T-helper 2 cell (primary cell): Measurements from ENCODE around the gene SEMA3F.

Experiments
- DNase-seq, 5 experiments: peaks; one replicate each; pipeline versions ENCODE4 v3.0.0 to v3.0.0-alpha.2; 2012 to 2022

Gene SEMA3F

DNA sequence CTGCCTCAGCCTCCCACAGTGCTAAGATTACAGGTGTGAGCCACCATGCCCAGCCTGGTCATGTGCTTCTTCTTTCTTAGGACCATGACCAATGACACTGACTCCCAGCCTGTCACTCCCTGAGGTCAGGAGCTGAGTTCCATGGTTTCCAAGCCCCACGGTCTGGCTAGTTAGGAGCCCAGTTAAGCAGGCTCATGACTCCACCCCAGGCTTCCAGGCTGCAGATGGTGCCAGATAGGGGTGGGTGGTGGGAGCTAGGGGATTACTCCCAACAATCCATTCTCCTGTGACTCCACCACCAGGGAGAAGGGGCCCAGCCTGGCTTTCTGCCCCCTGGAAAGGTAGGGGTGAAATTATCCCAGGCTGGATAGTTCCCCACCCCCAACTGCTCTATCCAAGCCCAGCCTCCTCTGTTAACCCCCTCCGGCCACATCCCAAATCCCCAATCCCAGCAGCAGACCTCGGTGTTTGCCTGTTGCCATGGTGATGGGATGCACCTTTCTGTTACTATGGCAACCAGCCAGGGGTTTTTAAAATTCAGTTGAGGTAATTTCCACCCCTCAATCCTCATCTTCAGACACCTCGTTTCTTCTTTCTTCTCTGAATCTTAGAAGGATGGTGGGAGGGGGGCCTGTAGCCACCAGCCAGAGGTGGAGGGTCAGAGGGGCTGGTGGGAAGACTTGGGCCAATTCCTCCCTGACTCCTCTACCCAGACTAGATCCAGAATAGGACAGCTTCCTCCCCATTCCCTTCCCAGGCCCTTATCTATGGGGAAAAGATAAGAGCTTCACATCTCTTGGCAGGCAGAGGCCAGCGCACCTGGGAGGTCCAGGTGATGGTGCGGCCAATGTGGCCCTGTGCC lies 22.5 kb upstream of the SEMA3F start:
- DNase-seq, result no peak

DNA sequence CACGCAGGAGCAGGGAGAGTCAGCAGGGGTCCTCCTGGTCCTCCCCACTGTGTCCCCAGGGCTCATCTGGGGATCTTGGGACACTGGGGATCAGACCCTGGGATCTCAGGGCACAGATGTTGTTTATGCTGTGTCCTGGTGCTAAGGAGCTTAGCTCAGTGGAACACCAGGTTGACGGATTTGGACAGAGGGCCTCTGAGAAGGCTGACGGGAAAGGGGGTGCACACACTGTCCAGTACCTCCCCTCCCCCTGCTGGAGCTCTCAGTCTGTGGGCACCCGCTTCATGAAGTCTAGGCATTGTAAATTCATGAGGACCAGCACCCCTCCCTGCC lies 21.9 kb upstream of the SEMA3F start:
- no peak for DNase-seq

DNA sequence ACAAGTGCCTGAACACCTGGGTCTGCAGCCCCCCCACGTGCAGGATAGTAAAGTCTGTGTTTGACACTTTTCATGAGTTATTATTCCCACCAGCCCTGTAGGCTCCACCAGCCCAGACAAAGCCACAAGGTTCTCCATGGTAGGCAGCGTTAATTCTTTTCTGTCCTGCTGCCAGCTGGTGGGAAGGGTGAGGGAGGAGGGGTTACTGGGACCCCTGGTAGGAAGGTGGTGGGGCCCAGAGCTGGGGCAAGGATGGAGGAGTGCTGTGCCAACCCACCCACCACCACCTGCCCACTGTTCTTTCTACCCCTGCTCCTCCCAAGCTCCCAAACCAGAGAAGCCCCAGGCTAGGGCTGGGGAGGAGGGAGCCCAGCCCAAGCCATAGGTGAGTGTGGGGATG lies 20.8 kb upstream of the SEMA3F start:
- DNase-seq, result no peak

DNA sequence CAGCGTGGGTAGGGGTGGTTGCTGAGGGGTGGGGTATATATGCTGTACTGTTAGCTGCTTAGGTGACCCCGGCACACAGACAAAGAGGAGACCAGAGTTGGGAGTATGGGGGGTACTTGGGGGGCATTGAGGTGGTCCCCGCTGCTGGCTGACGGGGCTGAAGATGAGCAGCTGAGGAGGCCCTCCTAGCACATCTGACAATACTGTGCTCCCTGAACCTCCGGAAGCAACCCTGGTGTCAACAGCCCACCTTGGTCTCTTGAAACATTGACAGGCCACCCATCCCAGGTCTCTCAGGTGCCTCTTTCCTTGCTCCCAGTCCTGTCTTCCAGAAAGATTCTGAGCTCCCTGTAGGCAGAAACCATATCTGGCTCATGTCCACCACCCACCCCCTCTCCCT lies 19.2 kb upstream of the SEMA3F start:
- DNase-seq, result no peak

DNA sequence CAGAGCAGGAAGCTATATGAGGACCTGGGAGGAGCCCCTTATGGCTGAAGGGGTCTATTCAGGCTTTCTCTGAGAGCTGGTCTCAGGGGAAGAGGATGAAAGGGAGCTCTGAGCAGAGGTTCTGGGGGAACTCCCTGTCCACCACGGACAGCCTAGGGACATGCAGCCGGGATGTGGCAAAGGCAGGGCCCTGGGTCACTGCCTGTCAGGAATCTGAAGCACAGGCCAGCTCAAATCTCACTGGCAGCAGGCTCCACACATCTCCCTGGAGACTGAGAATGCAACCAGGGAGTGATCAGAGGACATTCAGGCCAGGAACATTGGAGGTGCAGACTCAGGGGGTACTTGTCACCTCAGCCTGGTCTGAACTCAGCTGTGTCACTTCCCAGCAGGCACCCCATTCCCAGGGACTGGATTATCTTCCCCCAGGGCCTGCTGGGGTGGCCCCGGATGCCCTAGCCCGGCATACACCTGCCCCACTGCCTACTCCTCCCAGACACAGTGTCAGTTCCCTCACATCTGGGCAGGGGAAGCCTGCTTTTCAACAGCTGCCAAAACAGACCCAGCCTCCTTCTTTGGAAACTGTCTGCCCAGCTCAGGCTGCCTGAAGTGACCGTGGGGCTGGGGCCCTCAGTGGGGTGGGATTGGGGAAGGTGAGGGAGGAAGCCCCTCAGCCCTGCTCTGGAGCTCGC lies 18.3 kb upstream of the SEMA3F start:
- DNase-seq, result no peak

- DNase-seq, result no peak
These were observed 17.6 kb upstream of the SEMA3F start for GRCh38 chr3:50137531-50137930.

GRCh38 chr3:50138266-50139200 lies 16.6 kb upstream of the SEMA3F start:
- DNase-seq, result no peak

DNA sequence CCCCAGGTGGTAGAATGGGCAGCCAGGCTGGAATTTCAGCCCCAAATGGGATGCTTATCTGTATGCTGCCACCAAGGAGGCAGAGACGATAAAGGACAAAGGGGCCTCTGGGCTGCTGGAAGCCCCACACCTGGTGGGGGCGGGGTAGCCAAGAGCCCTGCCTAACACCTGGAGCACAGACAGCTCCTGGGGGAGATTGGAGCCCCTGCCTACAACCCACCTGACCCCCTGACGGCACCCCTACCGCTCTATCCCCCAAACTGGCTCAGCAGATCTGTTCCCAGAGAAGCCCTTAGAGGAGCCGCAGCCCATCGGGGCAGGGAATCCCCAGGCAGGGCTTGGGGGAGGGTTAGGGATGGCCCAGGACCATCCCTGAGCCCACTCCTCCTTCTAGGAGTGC lies 15.8 kb upstream of the SEMA3F start:
- no peak for DNase-seq

DNA sequence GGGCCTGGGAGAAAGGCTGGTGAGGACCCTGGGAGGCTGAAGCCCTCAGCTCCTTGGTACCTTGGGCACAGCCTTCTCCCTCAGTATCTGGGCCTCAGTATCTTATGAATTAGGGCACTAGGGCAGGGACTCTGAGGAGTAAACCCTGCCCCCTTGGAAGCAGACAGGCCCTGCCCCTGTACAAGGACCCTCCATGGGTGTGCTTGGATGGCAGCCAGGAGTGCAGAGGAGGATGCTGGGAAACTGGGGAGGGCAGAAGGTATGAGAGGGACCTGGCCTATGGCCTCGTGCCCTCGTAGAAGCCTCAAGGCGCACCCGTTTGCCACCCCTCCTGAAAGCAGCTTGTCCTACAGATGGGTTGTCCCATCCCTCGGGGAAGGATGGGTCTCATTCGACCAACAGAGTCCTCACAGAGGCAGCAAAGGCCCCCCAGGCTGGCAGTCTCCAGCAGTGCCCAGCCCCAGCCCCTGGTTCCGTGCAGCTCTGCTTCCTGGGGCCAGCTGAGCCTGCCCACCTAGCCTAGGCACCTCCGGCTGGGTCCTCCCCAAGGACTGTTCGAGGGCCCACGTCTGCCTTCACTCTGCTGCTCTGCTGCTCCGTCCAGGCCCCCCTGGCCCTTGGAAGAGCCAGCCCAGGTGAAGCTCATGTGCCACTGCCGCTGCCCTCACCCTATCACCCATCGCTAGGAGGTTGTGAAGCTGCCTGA lies 15.3 kb upstream of the SEMA3F start:
- no peak for DNase-seq

- no peak for DNase-seq
These were observed 14.1 kb upstream of the SEMA3F start for GRCh38 chr3:50140990-50141389.

- DNase-seq, result no peak
These were observed 8.7 kb upstream of the SEMA3F start for GRCh38 chr3:50146316-50146901.

DNA sequence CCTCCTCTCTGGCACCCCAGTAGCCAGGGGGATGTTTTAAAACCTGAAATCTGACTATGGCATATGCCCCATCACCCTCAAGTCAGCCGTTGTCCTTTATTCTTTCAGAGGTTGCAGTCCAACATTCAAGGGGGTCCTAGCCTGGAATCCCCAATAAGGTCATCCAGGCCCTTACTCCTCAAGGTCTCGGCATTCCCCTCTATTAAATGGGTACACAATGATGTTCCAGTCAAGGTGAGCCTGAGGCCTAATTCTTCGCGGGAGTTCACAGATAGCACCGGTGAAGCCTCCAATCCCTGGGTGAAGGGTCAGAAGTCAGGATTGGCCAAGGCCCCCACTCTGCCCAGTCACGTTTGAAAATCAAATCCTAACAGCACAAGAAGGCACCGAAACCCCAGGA lies 8.1 kb upstream of the SEMA3F start:
- no peak for DNase-seq

GRCh38 chr3:50147447-50147846 lies 7.7 kb upstream of the SEMA3F start:
- no peak for DNase-seq

GRCh38 chr3:50147861-50148260 lies 7.3 kb upstream of the SEMA3F start:
- DNase-seq, result no peak

GRCh38 chr3:50150404-50150750 lies 4.7 kb upstream of the SEMA3F start:
- no peak for DNase-seq

GRCh38 chr3:50150863-50151686 lies 4.0 kb upstream of the SEMA3F start:
- no peak for DNase-seq

DNA sequence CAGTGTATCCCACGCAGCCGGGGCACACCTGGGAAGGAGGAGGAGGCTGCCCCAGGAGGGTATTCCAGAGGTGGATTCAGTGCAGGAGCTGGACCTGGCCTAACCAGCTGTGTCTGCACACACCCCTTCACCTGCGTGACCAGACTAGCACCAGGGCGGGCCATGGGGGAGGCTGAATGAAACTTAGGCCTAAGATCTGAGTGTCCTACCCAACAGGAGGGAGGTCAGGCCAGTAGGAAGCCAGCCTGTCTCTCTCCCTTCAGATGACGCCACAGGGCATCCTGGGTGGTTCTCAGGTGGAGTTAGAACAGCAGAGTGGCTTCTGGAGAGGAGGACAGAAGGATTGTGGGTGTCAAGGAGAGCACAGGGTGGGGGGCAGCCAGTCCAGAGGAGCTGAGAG lies 3.4 kb upstream of the SEMA3F start:
- DNase-seq, result no peak

DNA sequence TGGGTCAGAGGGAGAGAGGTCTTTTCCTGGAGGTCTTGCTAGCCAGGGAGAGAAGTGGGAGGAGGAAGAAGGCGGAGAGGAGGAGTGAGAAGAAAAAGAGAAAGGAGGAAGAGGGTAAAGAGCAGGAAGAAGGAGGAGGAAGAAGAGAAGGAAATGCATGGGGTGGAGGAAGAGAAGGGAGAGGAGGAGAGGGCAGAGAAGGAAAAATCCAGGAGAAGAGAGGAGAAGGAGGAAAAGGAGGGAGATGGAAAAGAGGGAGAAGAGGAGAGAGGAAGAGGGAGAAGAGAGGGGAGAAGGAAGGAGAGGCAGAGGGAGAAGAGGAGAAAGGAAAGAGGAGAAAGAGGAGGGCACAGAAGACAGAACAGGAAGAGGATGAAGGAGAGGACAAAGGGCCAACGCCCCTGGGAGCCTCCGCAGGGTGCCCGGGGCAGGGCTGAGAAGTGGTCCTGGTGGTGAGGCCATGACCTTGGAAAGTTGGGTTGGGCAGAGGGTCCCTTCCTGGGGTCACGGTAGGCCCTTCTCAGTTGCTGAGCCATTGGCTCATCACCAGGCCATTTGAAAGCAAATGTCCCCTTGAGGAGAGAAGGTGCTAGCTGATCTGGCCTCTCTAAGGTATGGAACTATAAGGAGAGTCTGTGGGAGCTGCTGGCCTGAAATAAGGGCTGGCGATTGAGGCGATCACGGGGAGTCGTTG lies 1.2 kb upstream of the SEMA3F start:
- no peak for DNase-seq

GRCh38 chr3:50154476-50154839 lies 666 bp upstream of the SEMA3F start:
- no peak for DNase-seq

DNA sequence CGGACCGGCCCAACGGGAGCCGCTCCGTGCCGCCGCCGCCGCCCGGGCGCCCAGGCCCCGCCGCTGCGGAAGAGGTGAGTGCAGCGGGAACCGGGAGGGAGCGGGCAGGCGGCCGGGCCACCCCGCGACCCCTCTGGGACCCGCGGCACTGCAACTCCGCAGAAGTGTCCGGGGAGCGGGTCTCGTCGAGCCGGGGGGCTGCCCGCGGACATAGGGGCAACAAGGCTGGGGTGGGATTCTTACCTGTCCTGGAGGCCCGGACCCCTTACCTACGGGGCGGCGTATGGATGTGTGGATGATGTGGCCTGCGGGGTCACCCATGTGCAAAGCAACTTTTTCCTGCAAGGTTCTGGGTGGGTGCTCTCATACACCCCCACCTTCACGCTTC lies 361 bp downstream of the SEMA3F start:
- no peak for DNase-seq

GRCh38 chr3:50155891-50156290 lies 767 bp downstream of the SEMA3F start:
- DNase-seq, result no peak
